Globus pallidus (tissue), 1 donor: ENCODE results near the gene FBXW4.

Experiments
- DNase-seq: peaks from one replicate; pipeline ENCODE4 v3.0.0-alpha.2; 2015; ENCODE audit warnings: low spot score

Gene FBXW4

DNA sequence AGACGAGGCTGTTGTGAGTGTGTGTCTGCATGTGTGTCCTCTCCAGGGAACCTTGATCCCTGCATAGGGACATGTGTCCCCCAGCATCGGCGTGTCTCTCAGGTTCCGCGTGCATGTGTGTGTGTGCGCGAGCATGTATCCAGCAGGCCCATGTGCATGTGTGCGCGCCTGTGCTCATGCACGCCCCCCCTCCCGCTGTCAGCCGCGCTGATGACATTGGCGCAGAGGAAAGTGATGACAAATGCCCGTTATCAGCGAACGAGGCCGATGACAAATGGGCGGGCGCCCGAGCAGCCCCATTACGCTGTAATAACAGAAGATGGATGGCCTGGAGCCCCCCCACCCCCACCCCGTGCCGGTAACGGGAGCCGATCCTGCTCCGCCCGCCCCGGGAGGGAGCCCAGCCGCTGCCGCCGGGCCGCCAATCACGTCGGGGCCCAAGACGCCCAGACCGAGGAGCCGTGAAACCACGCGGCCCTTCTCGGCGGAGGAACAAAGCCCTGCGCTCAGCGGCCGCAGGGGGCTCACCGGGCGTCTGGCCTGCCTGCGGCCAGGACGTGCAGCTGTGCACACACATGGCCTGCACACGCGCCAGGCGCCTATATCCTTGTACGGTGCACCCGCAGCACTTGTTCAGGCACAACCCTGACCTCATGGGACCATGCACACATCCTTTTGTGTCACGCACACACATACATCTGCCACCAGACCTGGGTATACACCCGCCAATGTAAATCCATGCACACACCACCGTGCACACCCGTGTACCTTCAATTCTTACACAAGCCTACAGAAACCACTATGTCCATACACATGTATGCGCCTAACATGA, 128.4 kb downstream of the FBXW4 start:
- no peak for DNase-seq

DNA sequence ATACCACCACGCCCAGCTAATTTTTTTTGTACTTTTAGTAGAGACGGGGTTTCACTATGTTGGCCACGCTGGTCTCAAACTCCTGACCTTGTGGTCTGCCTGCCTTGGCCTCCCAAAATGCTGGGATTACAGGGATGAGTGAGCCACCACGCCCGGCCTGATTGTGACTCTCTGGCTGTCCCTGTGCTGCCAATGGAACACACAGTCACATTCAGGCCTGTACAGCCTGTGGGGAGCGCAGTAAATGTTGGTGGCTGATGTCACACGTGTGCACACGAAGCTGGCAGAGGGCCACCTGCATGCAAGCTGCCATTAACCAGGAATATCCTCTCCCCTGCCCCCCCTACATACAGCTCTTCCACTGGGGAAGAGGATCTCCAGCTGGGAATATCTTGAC, 129.0 kb downstream of the FBXW4 start:
- DNase-seq = no peak

DNA sequence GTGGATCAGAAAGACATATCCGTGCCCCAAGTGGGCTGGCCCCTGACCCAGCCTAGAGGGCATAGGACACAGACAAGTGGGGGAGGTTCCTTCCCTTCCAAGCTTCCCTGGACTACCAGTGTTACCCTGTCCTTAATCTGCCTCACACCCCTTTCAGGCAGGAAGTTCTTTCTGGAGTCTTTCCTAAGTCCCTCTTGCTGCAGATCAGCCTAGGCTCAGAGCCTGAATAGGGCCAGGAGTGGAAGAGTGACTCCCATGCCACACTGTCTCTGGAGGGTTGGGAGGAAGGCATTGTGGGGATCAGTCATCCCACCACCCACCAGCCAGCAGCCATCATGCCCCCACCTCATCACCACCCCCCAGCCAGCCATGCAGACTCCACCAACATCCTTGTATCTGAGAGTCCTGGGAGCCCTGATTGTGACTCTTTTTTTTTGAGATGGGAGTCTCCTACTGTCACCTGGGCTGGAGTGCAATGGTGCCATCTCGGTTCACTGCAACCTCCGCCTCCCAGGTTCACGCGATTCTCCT, 129.5 kb downstream of the FBXW4 start:
- DNase-seq = no peak

DNA sequence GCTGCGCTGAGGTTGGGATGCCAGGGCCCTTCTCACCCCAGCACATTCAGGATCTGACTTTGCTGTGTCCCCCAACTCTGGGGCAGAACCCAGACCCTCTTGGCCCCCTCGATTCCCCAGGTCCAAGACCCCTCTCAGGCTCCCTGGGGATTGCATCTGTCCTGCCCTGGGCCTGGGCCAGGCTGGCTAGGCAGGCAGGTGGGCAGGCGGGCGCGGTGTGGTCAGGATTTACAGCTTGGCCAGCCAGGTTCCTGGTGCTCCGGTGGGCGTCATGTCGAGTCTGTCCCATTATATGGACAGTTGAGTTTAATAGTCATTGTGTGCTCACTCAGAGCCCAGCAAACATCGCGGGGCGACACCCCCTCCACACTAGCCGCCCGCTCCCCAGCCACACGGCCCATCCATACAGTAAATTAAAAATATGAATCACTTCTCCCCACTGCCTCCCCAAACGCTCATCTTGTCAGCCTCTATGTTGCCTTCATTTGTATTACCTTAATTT, 130.4 kb downstream of the FBXW4 start:
- DNase-seq = no peak

DNA sequence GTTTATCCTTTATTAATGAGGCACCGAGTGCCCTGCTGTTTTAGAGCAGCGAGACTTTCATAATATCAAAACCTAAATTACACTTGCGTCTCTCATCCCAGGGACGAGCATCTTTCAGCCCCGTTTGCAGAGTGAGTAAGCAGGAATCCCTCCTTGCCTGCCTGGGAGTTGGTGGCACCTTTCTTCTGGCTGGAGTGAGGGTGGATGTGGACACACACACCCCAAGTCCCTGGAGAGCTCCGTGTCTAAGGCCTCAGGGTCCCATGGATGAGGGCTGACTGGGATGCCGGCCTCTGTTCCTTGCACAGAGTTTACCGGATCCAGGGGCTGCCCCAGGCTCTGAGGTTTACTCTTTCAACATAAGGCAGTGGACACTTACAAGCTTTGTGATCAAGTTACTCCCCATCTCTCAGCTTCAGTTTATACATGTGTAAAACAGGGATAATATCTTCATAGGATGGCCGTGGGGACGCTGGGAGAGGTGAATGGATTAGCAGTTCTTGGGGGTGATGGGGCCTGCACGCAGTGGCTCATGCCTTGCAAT, 131.4 kb downstream of the FBXW4 start:
- DNase-seq = no peak

DNA sequence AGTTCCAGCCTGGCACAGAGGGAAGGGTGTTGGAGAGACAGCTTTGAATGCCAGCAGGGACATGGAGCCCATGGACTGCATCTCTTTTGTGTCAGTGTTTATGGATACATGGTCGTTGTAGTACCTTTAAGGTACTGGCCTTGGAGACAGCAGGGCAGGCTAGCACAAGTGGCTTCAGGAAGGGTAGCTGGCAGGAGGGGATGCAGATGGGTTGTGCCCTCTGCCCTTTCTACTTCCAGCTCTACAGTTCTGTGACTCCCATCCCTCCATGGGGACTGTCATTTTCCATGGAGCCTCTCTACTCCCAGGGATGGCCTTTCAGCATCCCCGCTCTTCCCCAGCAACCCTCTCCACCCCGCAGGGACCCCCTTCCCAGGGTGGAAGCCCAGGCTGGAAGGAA, 132.0 kb downstream of the FBXW4 start:
- DNase-seq = no peak

DNA sequence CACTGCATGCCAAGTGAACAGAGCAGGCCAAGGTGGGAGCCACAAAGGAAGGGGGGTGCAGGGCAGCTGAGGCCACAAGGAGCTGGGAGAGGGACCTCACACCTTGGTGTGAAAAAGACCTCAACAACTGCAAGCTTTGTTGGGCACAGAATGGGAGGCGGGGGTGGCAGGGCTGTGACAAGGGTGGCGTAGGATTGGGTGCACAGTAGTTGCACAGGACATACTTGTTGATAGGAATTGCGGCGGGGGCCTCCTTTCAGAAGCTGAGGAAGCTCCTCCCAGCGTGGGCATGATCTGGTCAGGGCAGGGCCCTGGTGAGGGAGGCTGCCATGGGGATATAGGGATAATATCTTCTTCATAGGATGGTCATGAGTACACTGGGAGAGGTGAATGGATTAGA, 132.7 kb downstream of the FBXW4 start:
- no peak for DNase-seq

DNA sequence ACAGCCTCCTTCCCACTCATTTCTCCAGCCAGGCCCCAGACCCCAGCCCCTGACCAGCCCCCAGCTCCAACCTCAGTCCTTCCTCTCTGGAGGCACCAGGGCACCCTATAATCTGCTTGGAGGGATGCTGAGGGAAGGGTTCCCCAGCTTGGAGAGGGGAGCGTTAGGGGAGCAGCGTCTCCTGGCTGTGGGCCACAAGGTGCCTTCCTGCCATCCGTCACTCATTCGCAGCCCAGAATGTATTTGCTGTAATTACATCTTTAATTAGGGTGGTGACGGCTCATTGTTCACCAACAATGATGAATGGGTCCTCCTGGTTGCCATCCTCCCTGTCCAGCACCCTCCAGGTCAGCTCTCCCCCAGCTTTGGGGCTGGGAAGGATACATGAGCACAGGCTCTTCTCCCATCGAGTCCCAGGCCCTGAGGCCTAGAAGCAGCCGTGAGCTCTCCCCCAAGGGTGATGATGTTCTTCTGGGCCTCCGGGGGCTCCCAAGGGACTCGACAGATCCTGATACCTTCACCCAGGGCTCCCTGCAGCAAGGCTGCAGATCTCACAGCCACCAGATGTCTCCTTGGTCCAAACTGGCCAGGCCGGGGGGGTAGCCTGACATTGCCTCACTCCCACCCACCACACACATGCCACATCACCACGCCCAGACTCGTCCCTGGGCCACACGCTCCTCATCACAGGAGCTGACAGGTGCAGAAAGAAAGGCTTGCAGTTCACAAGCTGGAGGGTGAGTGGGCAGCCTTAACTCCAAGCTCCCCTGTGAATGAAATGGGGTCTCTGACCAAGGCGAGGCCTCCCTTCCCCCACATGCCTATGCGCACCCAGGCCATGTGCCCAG, 133.7 kb downstream of the FBXW4 start:
- no peak for DNase-seq
